Left lung (tissue), 10 donors: ENCODE data around the gene CCDC74A. TPM values are rescaled to one million over a fixed set of nuclear protein-coding genes. Genes with fewer than 3 reads are reported as not detected.
"Not testable (repeated sequence)": the region's sequence is repeated elsewhere in the genome, so short reads cannot be mapped to it uniquely, and the experiment has no call there.

Experiments
- ATAC-seq: fragments of 200-7000 bp; cut with Tn5 transposase; one replicate; pipeline ENCODE4 v1.9.1; 2020; ENCODE audit warnings: moderate library complexity
- DNase-seq, 4 donors: peaks; one replicate each; pipeline ENCODE4 v3.0.0-alpha.2; 2013 to 2020
- H3K27ac ChIP-seq, 2 donors: fragments of 200-600 bp; sonication (generic) in 1 of 2; one replicate each; pipeline versions ENCODE4 v1.5.0 to v1.8.0; 2020 to 2021
- H3K27me3 ChIP-seq, 2 donors: fragments of 200-600 bp; sonication (generic) in 1 of 2; one replicate each; pipeline versions ENCODE4 v1.5.0 to v1.8.0; 2020 to 2021
- H3K36me3 ChIP-seq, 2 donors: fragments of 200-600 bp; sonication (generic) in 1 of 2; one replicate each; pipeline versions ENCODE4 v1.5.0 to v1.8.0; 2020 to 2021
- H3K4me1 ChIP-seq, 2 donors: fragments of 200-600 bp; one replicate each; pipeline ENCODE4 v1.8.0; 2021
- H3K4me3 ChIP-seq, 2 donors: fragments of 200-600 bp; sonication (generic) in 1 of 2; one replicate each; pipeline versions ENCODE4 v1.5.0 to v1.8.0; 2020 to 2021; ENCODE audit warnings: mild to moderate bottlenecking in 1 of 2
- H3K9me3 ChIP-seq, 2 donors: fragments of 200-600 bp; sonication (generic) in 1 of 2; one replicate each; pipeline versions ENCODE4 v1.5.0 to v1.8.0; 2020 to 2021
- CTCF ChIP-seq, 2 donors: fragments of 200-600 bp; sonication (generic) in 1 of 2; IDR thresholded peaks; one replicate each; pipeline versions ENCODE4 v1.5.0 to v1.8.0; 2021; ENCODE audit warnings: antibody characterized with exemption in 2 of 2
- intact Hi-C, 2 donors: fragments of 100-400 bp; cut with DNase I; formaldehyde crosslinking; loops; one replicate each; pipeline versions ENCODE4 v1.11.2 to v1.14.2; 2022
- polyA plus RNA-seq, 6 donors: library from polyadenylated mRNA; unstranded; fragments of 120-200 nt; gene quantifications; one replicate each; pipeline ENCODE4 v1.2.1, GENCODE V29; 2013; ENCODE audit not compliant: insufficient read length in 6 of 6
- total RNA-seq, 2 donors: library from RNA; stranded (reverse); fragmentation: NEBNext Ultra II Directional; extraction: Animal tissue kit (Norgen Biotek cat#: 25700); gene quantifications; one replicate each; pipeline ENCODE4 v1.2.1, GENCODE V29; 2021
- donor health status: DM: no; HTN: yes; CAD: no.
- donor health status: DM: no; HTN: no; CAD: no.

CCDC74A gene
- total and polyA plus RNA-seq, 8 donors, result 2.7 to 10.6 (median 7.6) TPM

- Histone ChIP-seq H3K4me1 (no peaks in the 10 kb centered on the region), H3K4me3 (no peak overlapping the region), H3K27ac (no peak overlapping the region), H3K27me3 (peaks cover 4 to 28% of the 10 kb centered on the region in 2 donors), H3K9me3 (no peaks in the 10 kb centered on the region), H3K36me3 (peaks cover 0 to 3% of the 10 kb centered on the region in 2 donors)
- ATAC-seq (no peak), DNase-seq (no peak)
- TF ChIP-seq CTCF (IDR thresholded peaks at IDR 0.05), result no peak
- intact Hi-C loops, result no loop called here
Measured at GRCh38 chr2:131557558-131558321, 30.1 kb downstream of the CCDC74A start.

GRCh38 chr2:131566371-131566770 lies 38.7 kb downstream of the CCDC74A start:
- ATAC-seq (no peak), DNase-seq (no peak)
- intact Hi-C loops, result no loop called here
- H3K36me3 ChIP-seq, result peaks cover 0 to 3% of the 10 kb centered on the region in 2 donors
- H3K4me1 ChIP-seq, result no peaks in the 10 kb centered on the region
- no peak for TF ChIP-seq CTCF (IDR thresholded peaks at IDR 0.05)
- no peaks in the 10 kb centered on the region for H3K9me3 ChIP-seq
- H3K27ac ChIP-seq, result no peak overlapping the region
- peaks cover 0 to 4% of the 10 kb centered on the region in 2 donors for H3K27me3 ChIP-seq
- H3K4me3 ChIP-seq, result no peak overlapping the region

- H3K4me3 ChIP-seq, result no peak overlapping the region
- H3K9me3 ChIP-seq, result no peaks in the 10 kb centered on the region
- H3K36me3 ChIP-seq, result no peaks in the 10 kb centered on the region
- DNase-seq (no peak), ATAC-seq (no peak)
- no peak overlapping the region for H3K27ac ChIP-seq
- intact Hi-C loops, result no loop called here
- no peak for TF ChIP-seq CTCF (IDR thresholded peaks at IDR 0.05)
- H3K4me1 ChIP-seq, result no peaks in the 10 kb centered on the region
- peaks cover 0 to 3% of the 10 kb centered on the region in 2 donors for H3K27me3 ChIP-seq
Measured at GRCh38 chr2:131567891-131568290, 40.2 kb downstream of the CCDC74A start.

- intact Hi-C loops, result not testable (repeated sequence)
Measured at GRCh38 chr2:131568401-131568800, 40.7 kb downstream of the CCDC74A start.

GRCh38 chr2:131572175-131572574 lies 44.5 kb downstream of the CCDC74A start:
- no peak for TF ChIP-seq CTCF (IDR thresholded peaks at IDR 0.05)
- ATAC-seq (no peak), DNase-seq (no peak)
- Histone ChIP-seq H3K36me3 (no peaks in the 10 kb centered on the region), H3K4me3 (no peak overlapping the region), H3K4me1 (no peaks in the 10 kb centered on the region), H3K9me3 (no peaks in the 10 kb centered on the region), H3K27me3 (peaks cover 0 to 3% of the 10 kb centered on the region in 2 donors), H3K27ac (no peak overlapping the region)
- intact Hi-C loops, result no loop called here

More at GRCh38 chr2:131568401-131568800, 40.7 kb downstream of the CCDC74A start:
- H3K4me1 ChIP-seq, H3K36me3 ChIP-seq, H3K27ac ChIP-seq, H3K4me3 ChIP-seq, DNase-seq, H3K27me3 ChIP-seq, ATAC-seq, H3K9me3 ChIP-seq: not testable (repeated sequence)

- no peak for ATAC-seq
- Histone ChIP-seq H3K9me3 (no peaks in the 10 kb centered on the region), H3K4me1 (no peaks in the 10 kb centered on the region), H3K36me3 (no peaks in the 10 kb centered on the region), H3K27me3 (no peaks in the 10 kb centered on the region), H3K27ac (no peak overlapping the region), H3K4me3 (no peak overlapping the region)
- intact Hi-C loops, result no loop called here
- TF ChIP-seq CTCF (IDR thresholded peaks at IDR 0.05), result no peak
- no peak for DNase-seq
Measured at GRCh38 chr2:131577812-131578211, 50.1 kb downstream of the CCDC74A start.
